HEK293 (cell line): ENCODE measurements around the gene TTC12.

Source experiments
- CTCF ChIA-PET: fragments of 350-600 bp; formaldehyde crosslinking; extraction: SDS; loops from one replicate; lab custom pipeline; 2021; ENCODE audit warnings: antibody characterized with exemption; lab: Yijun Ruan, JAX
- POLR2A ChIA-PET: fragments of 300-600 bp; formaldehyde crosslinking; extraction: SDS; loops from one replicate; lab custom pipeline; 2020; ENCODE audit warnings: antibody characterized with exemption, inconsistent platforms; lab: Yijun Ruan, JAX
- H3K27ac ChIP-seq: fragments of 200-500 bp; sonication (Bioruptor generic); 2 replicates; pipeline ENCODE4 v1.5.1; 2014; ENCODE audit warnings: low read depth, low read length, control low read depth, inconsistent platforms; ENCODE audit errors: extremely low read depth
- H3K36me3 ChIP-seq, 2 experiments: fragments of 200-500 bp in 1 of 2; sonication (Bioruptor generic) in 1 of 2; 1 replicate in 1 of 2; 2 replicates in 1 of 2; pipeline ENCODE4 v1.5.1; 2014 to 2017; ENCODE audit warnings: inconsistent platforms in 2 of 2, low read length in 2 of 2; ENCODE audit not compliant: control insufficient read depth in 2 of 2, insufficient read depth in 1 of 2
- H3K4me1 ChIP-seq: fragments of 200-500 bp; sonication (Bioruptor generic); 2 replicates; pipeline ENCODE4 v1.5.1; 2014; ENCODE audit warnings: mild to moderate bottlenecking, low read length, inconsistent platforms; ENCODE audit not compliant: control insufficient read depth, insufficient read depth
- H3K4me3 ChIP-seq: 2 replicates; pipeline ENCODE4 v1.5.1; 2011; ENCODE audit warnings: low read depth, mild to moderate bottlenecking, control low read depth, low read length, moderate library complexity
- H3K9me3 ChIP-seq: fragments of 200-500 bp; sonication (Bioruptor generic); 2 replicates; pipeline ENCODE4 v1.5.1; 2014; ENCODE audit warnings: low read depth, low read length, inconsistent platforms; ENCODE audit not compliant: control insufficient read depth, insufficient read depth
- FEZF1 ChIP-seq: fragments of 450-650 bp; formaldehyde crosslinking; IDR thresholded peaks from 2 replicates; pipeline ENCODE4 v1.5.1; 2016; ENCODE audit warnings: missing biosample characterization, missing genetic modification characterization
- GFI1B ChIP-seq: fragments of 450-650 bp; formaldehyde crosslinking; IDR thresholded peaks from 2 replicates; pipeline ENCODE4 v1.5.1; 2016; ENCODE audit warnings: missing biosample characterization, missing genetic modification characterization
- GLIS1 ChIP-seq: fragments of 450-650 bp; formaldehyde crosslinking; IDR thresholded peaks from 2 replicates; pipeline ENCODE4 v1.5.1; 2016; ENCODE audit warnings: missing biosample characterization, missing genetic modification characterization
- HOXA7 ChIP-seq: sonication (generic); formaldehyde crosslinking; IDR thresholded peaks from 2 replicates; pipeline ENCODE4 v1.8.1; 2022; ENCODE audit warnings: missing genetic modification reagents, borderline replicate concordance
- KLF16 ChIP-seq: fragments of 450-650 bp; formaldehyde crosslinking; IDR thresholded peaks from 2 replicates; pipeline ENCODE4 v1.5.1; 2017; ENCODE audit warnings: missing biosample characterization, missing genetic modification characterization
- MZF1 ChIP-seq: fragments of 450-650 bp; formaldehyde crosslinking; IDR thresholded peaks from 2 replicates; pipeline ENCODE4 v1.5.1; 2017; ENCODE audit warnings: missing biosample characterization, missing genetic modification characterization, borderline replicate concordance
- SALL2 ChIP-seq: fragments of 450-650 bp; formaldehyde crosslinking; IDR thresholded peaks from 2 replicates; pipeline ENCODE4 v1.5.0; 2017; ENCODE audit warnings: missing biosample characterization, mild to moderate bottlenecking, missing genetic modification characterization, borderline replicate concordance
- SCRT2 ChIP-seq: fragments of 450-650 bp; formaldehyde crosslinking; IDR thresholded peaks from 2 replicates; pipeline ENCODE4 v1.5.1; 2016; ENCODE audit warnings: missing biosample characterization, missing genetic modification characterization
- WT1 ChIP-seq: fragments of 450-650 bp; formaldehyde crosslinking; IDR thresholded peaks from 2 replicates; pipeline ENCODE4 v1.5.1; 2016; ENCODE audit warnings: missing biosample characterization, missing genetic modification characterization
- ZBTB17 ChIP-seq: fragments of 450-650 bp; formaldehyde crosslinking; IDR thresholded peaks from 2 replicates; pipeline ENCODE4 v1.5.1; 2016; ENCODE audit warnings: missing biosample characterization, missing genetic modification characterization
- ZBTB20 ChIP-seq: fragments of 450-650 bp; formaldehyde crosslinking; IDR thresholded peaks from 2 replicates; pipeline ENCODE4 v1.5.1; 2016; ENCODE audit warnings: missing biosample characterization, missing genetic modification characterization
- ZFP3 ChIP-seq: fragments of 450-650 bp; formaldehyde crosslinking; IDR thresholded peaks from 2 replicates; pipeline ENCODE4 v1.5.1; 2016; ENCODE audit warnings: low read depth, missing biosample characterization, missing genetic modification characterization
- ZFP37 ChIP-seq: fragments of 450-650 bp; formaldehyde crosslinking; IDR thresholded peaks from 2 replicates; pipeline ENCODE4 v1.5.1; 2016; ENCODE audit warnings: missing biosample characterization, missing genetic modification characterization
- ZNF146 ChIP-seq: fragments of 450-650 bp; formaldehyde crosslinking; IDR thresholded peaks from 2 replicates; pipeline ENCODE4 v1.5.1; 2016; ENCODE audit warnings: missing biosample characterization, missing genetic modification characterization
- ZNF157 ChIP-seq: fragments of 450-650 bp; formaldehyde crosslinking; IDR thresholded peaks from 2 replicates; pipeline ENCODE4 v1.5.1; 2016; ENCODE audit warnings: missing biosample characterization, missing genetic modification characterization
- ZNF19 ChIP-seq: fragments of 450-650 bp; formaldehyde crosslinking; IDR thresholded peaks from 2 replicates; pipeline ENCODE4; 2016; ENCODE audit warnings: missing biosample characterization, missing genetic modification characterization, low read depth
- ZNF354C ChIP-seq: fragments of 450-650 bp; formaldehyde crosslinking; IDR thresholded peaks from 2 replicates; pipeline ENCODE4 v1.5.1; 2016; ENCODE audit warnings: missing biosample characterization, missing genetic modification characterization, low read depth, borderline replicate concordance
- ZNF366 ChIP-seq: fragments of 450-650 bp; formaldehyde crosslinking; conservative IDR thresholded peaks from 2 replicates; pipeline ENCODE4 v1.5.1; 2016; ENCODE audit warnings: missing biosample characterization, missing genetic modification characterization
- ZNF391 ChIP-seq: fragments of 450-650 bp; formaldehyde crosslinking; IDR thresholded peaks from 2 replicates; pipeline ENCODE4 v1.5.1; 2016; ENCODE audit warnings: low read depth, missing biosample characterization, missing genetic modification characterization, borderline replicate concordance
- ZNF473 ChIP-seq: fragments of 450-650 bp; formaldehyde crosslinking; IDR thresholded peaks from 2 replicates; pipeline ENCODE4 v1.5.1; 2017; ENCODE audit warnings: missing biosample characterization, missing genetic modification characterization
- ZNF501 ChIP-seq: fragments of 450-650 bp; formaldehyde crosslinking; IDR thresholded peaks from 2 replicates; pipeline ENCODE4 v1.5.1; 2016; ENCODE audit warnings: missing biosample characterization, missing genetic modification characterization
- ZNF670 ChIP-seq: fragments of 450-650 bp; formaldehyde crosslinking; IDR thresholded peaks from 2 replicates; pipeline ENCODE4 v1.5.1; 2016; ENCODE audit warnings: missing biosample characterization, missing genetic modification characterization, low read depth
- ZNF776 ChIP-seq: fragments of 450-650 bp; formaldehyde crosslinking; IDR thresholded peaks from 2 replicates; pipeline ENCODE4 v1.5.0; 2017; ENCODE audit warnings: missing biosample characterization, missing genetic modification characterization, borderline replicate concordance
- ZNF785 ChIP-seq: fragments of 450-650 bp; formaldehyde crosslinking; IDR thresholded peaks from 2 replicates; pipeline ENCODE4 v1.5.1; 2016; ENCODE audit warnings: missing biosample characterization, missing genetic modification characterization
- TF ChIP-seq, protein P1 (sequence below): fragments of 450-650 bp; formaldehyde crosslinking; IDR thresholded peaks from 2 replicates; pipeline ENCODE4 v1.5.1; 2016; ENCODE audit warnings: missing biosample characterization, missing genetic modification characterization
- TF ChIP-seq, protein P2 (sequence below): fragments of 450-650 bp; formaldehyde crosslinking; IDR thresholded peaks from 2 replicates; pipeline ENCODE4 v1.5.1; 2016; ENCODE audit warnings: missing biosample characterization, missing genetic modification characterization, borderline replicate concordance
- TF ChIP-seq, protein P3 (sequence below): fragments of 450-650 bp; formaldehyde crosslinking; IDR thresholded peaks from 2 replicates; pipeline ENCODE4 v1.5.1; 2016; ENCODE audit warnings: missing biosample characterization, missing genetic modification characterization

TTC12 gene

DNA sequence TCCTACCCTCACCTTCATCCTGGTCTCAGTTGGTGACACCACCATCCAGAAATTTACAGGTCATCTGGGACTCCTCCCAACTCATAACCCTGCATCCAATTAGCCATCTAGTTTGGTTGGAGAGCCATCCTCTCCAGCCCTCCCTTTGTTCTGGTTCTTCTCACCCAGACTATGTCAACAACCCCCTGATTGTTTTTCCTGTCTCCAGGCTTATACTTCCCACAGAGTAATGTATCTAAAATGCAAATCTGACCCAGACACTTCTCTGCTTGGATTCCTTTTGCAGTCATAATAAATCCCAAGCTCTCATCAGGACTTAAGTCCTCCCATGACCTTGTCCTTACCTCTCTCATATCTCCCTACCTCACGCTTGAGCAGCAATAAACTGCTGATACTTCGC is 3.0 kb downstream of the TTC12 start:
- H3K36me3 ChIP-seq: peaks cover 0 to 25% of the 10 kb centered on the region in 2 experiments; a peak in 1 of 3 replicates
- POLR2A ChIA-PET: no interaction called here
- H3K4me1 ChIP-seq: no peaks in the 10 kb centered on the region; the same call in 1 of the 2 replicates
- peak; percentile 87 for TF ChIP-seq GLIS1 (tag by site-specific recombination)
- TF ChIP-seq, protein P1, sequence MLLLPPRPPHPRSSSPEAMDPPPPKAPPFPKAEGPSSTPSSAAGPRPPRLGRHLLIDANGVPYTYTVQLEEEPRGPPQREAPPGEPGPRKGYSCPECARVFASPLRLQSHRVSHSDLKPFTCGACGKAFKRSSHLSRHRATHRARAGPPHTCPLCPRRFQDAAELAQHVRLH (tag by site-specific recombination): no peak
- TF ChIP-seq, protein P2, sequence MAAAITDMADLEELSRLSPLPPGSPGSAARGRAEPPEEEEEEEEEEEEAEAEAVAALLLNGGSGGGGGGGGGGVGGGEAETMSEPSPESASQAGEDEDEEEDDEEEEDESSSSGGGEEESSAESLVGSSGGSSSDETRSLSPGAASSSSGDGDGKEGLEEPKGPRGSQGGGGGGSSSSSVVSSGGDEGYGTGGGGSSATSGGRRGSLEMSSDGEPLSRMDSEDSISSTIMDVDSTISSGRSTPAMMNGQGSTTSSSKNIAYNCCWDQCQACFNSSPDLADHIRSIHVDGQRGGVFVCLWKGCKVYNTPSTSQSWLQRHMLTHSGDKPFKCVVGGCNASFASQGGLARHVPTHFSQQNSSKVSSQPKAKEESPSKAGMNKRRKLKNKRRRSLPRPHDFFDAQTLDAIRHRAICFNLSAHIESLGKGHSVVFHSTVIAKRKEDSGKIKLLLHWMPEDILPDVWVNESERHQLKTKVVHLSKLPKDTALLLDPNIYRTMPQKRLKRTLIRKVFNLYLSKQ (tag by site-specific recombination): no peak
- TF ChIP-seq GFI1B (tag by site-specific recombination): 0 out of 2 replicates have a peak, but pooled peaks have one; percentile 39
- peak; percentile 87 for TF ChIP-seq WT1
- TF ChIP-seq FEZF1 (tag by site-specific recombination): peak; percentile 55; the same call in 1 of the 2 replicates
- no peak for TF ChIP-seq ZNF19 (tag by site-specific recombination)
- peak overlapping the region; percentile 21; the same call in 1 of the 2 replicates for H3K27ac ChIP-seq
- CTCF ChIA-PET: interaction anchor here (0.6 to 0.9 kb wide), 2 partner anchors 215 to 409 kb away, joined by 3 to 5 read pairs; no protein-coding TSS in a partner anchor
- H3K4me3 ChIP-seq: no peak overlapping the region
- H3K9me3 ChIP-seq: no peaks in the 10 kb centered on the region

DNA sequence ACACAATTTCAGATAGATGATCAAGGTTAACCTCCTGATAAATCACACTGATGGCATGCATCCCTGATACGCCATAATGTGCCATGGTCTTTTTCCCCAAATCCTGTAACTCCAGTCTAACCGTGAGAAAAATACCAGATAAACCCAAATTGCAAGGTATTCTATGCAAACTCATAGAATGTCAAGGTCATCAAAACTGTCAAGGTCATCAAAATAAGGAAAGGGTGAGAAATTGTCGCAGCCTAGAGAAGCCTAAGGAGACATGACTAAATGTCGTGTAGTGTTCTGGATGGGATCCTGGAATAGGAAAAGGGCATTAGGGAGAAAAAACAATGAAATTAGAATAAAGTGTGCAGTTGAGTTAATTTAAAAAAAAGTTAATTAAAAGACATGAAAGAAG is 4.7 kb downstream of the TTC12 start:
- no peak for TF ChIP-seq ZNF501 (tag by site-specific recombination)
- TF ChIP-seq ZBTB20 (tag by site-specific recombination): no peak
- TF ChIP-seq ZNF785: no peak
- TF ChIP-seq ZNF391 (tag by site-specific recombination): no peak
- TF ChIP-seq, protein P3, sequence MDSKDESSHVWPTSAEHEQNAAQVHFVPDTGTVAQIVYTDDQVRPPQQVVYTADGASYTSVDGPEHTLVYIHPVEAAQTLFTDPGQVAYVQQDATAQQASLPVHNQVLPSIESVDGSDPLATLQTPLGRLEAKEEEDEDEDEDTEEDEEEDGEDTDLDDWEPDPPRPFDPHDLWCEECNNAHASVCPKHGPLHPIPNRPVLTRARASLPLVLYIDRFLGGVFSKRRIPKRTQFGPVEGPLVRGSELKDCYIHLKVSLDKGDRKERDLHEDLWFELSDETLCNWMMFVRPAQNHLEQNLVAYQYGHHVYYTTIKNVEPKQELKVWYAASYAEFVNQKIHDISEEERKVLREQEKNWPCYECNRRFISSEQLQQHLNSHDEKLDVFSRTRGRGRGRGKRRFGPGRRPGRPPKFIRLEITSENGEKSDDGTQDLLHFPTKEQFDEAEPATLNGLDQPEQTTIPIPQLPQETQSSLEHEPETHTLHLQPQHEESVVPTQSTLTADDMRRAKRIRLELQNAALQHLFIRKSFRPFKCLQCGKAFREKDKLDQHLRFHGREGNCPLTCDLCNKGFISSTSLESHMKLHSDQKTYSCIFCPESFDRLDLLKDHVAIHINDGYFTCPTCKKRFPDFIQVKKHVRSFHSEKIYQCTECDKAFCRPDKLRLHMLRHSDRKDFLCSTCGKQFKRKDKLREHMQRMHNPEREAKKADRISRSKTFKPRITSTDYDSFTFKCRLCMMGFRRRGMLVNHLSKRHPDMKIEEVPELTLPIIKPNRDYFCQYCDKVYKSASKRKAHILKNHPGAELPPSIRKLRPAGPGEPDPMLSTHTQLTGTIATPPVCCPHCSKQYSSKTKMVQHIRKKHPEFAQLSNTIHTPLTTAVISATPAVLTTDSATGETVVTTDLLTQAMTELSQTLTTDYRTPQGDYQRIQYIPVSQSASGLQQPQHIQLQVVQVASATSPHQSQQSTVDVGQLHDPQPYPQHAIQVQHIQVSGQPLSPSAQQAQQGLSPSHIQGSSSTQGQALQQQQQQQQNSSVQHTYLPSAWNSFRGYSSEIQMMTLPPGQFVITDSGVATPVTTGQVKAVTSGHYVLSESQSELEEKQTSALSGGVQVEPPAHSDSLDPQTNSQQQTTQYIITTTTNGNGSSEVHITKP: no peak
- no peak for TF ChIP-seq ZNF354C (tag by site-specific recombination)
- no peak for TF ChIP-seq ZNF776 (tag by site-specific recombination)
- no peaks in the 10 kb centered on the region for H3K9me3 ChIP-seq
- no peaks in the 10 kb centered on the region; the same call in 1 of the 2 replicates for H3K4me1 ChIP-seq
- ChIA-PET POLR2A (no interaction called here), CTCF (interaction anchor here (0.7 kb wide), 1 partner anchor 477 kb away, joined by 3 read pairs; no protein-coding TSS in a partner anchor)
- peaks cover 0 to 31% of the 10 kb centered on the region in 2 experiments; a peak in 1 of 3 replicates for H3K36me3 ChIP-seq
- no peak overlapping the region for H3K4me3 ChIP-seq
- no peak overlapping the region for H3K27ac ChIP-seq

DNA sequence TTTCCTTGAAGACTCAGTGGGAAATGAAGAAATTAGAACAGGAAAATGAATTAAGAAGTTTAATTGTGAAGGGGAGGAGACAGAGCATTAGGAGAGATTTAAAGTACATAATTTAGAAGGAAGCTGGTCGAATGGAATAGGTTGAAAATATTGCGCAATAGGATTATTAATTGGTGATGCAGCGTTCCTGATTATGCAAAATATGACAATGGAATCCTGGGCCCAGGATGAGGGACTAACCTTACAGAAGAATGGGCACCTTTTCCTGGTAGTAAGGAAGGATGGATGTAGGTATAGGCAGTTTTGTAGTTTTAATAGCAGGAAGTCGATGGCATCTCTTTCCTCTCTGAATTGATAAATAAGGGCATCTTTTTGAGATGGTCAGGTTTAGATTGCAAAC is 7.8 kb downstream of the TTC12 start:
- ChIA-PET POLR2A (no interaction called here), CTCF (interaction anchor here (0.9 to 1.2 kb wide), 2 partner anchors 212 to 408 kb away, joined by 3 to 4 read pairs; no protein-coding TSS in a partner anchor)
- no peak overlapping the region for H3K27ac ChIP-seq
- no peak for TF ChIP-seq MZF1 (tag by site-specific recombination)
- TF ChIP-seq ZNF146 (tag by site-specific recombination): no peak
- no peak for TF ChIP-seq ZFP37
- TF ChIP-seq ZNF670 (tag by site-specific recombination): no peak
- no peak for TF ChIP-seq ZFP3
- TF ChIP-seq ZNF157 (tag by site-specific recombination): no peak
- no peak for TF ChIP-seq HOXA7 (CRISPR knock-in tag)
- TF ChIP-seq SALL2: no peak
- TF ChIP-seq ZNF473 (tag by site-specific recombination): no peak
- TF ChIP-seq ZBTB17: no peak
- TF ChIP-seq SCRT2 (tag by site-specific recombination): no peak
- TF ChIP-seq ZNF366 (tag by site-specific recombination): no peak
- no peak for TF ChIP-seq KLF16

More for the DNA sequence above, 7.8 kb downstream of the TTC12 start:
- peaks cover 0 to 52% of the 10 kb centered on the region in 2 experiments; a peak in 1 of 3 replicates for H3K36me3 ChIP-seq
- H3K4me3 ChIP-seq: no peak overlapping the region
- H3K9me3 ChIP-seq: no peaks in the 10 kb centered on the region
- H3K4me1 ChIP-seq: no peaks in the 10 kb centered on the region
